Mucosa of stomach (tissue), 1 donor: ENCODE measurements around the gene CNNM2.

Source experiments
- H3K27me3 ChIP-seq: one replicate; pipeline ENCODE4 v1.7.0; 2013; ENCODE audit warnings: mild to moderate bottlenecking, low read length; ENCODE audit not compliant: control insufficient read depth, insufficient read depth
- H3K36me3 ChIP-seq: one replicate; pipeline ENCODE4 v1.7.0; 2013; ENCODE audit warnings: low read length; ENCODE audit not compliant: control insufficient read depth, insufficient read depth
- H3K4me1 ChIP-seq: one replicate; pipeline ENCODE4 v1.7.0; 2013; ENCODE audit warnings: mild to moderate bottlenecking, low read length; ENCODE audit not compliant: control insufficient read depth, insufficient read depth
- H3K4me3 ChIP-seq: one replicate; pipeline ENCODE4 v1.7.0; 2013; ENCODE audit warnings: low read length
- H3K9ac ChIP-seq: one replicate; pipeline ENCODE4 v1.7.0; 2013; ENCODE audit warnings: mild to moderate bottlenecking, low read length, moderate library complexity
- H3K9me3 ChIP-seq: one replicate; pipeline ENCODE4 v1.7.0; 2013; ENCODE audit warnings: mild to moderate bottlenecking, low read length, moderate library complexity; ENCODE audit not compliant: control insufficient read depth
- donor health status: Pancreatic carcinoma.

CNNM2 gene

GRCh38 chr10:103083266-103083976 lies 165.3 kb downstream of the CNNM2 start:
- Histone ChIP-seq H3K27me3 (no peaks in the 10 kb centered on the region), H3K4me3 (no peak overlapping the region), H3K36me3 (no peaks in the 10 kb centered on the region), H3K9me3 (no peaks in the 10 kb centered on the region), H3K9ac (no peak overlapping the region), H3K4me1 (no peaks in the 10 kb centered on the region)

GRCh38 chr10:103083977-103084320 lies 165.9 kb downstream of the CNNM2 start:
- no peak overlapping the region for H3K4me3 ChIP-seq
- no peak overlapping the region for H3K9ac ChIP-seq
- no peaks in the 10 kb centered on the region for H3K4me1 ChIP-seq
- H3K36me3 ChIP-seq = peaks cover under 1% of the 10 kb centered on the region
- H3K27me3 ChIP-seq = no peaks in the 10 kb centered on the region
- H3K9me3 ChIP-seq = no peaks in the 10 kb centered on the region

DNA sequence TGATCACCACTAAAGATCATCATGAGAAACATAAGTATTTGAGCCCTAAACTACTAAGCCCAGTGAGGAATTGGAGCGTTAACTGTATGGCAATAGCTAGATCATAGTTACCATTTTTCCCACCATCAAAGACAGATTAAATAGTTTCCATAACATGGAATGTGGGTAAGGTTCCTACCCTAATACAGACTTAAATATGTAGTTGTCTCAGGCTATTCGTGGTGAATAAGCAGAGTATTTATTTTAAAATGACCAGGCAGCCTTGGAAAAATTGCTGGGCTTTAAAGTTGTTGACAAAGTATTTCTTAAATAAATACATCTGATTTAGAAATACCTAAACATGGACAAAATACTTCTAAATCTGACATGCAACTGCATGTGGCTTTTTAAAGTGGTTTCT lies 168.2 kb downstream of the CNNM2 start:
- H3K9me3 ChIP-seq = no peaks in the 10 kb centered on the region
- H3K4me1 ChIP-seq = no peaks in the 10 kb centered on the region
- H3K9ac ChIP-seq = no peak overlapping the region
- peaks cover 13% of the 10 kb centered on the region for H3K36me3 ChIP-seq
- H3K4me3 ChIP-seq = no peak overlapping the region
- H3K27me3 ChIP-seq = no peaks in the 10 kb centered on the region

- H3K9me3 ChIP-seq = no peaks in the 10 kb centered on the region
- H3K9ac ChIP-seq = no peak overlapping the region
- H3K4me3 ChIP-seq = no peak overlapping the region
- peaks cover 13% of the 10 kb centered on the region for H3K36me3 ChIP-seq
- H3K27me3 ChIP-seq = no peaks in the 10 kb centered on the region
- H3K4me1 ChIP-seq = no peaks in the 10 kb centered on the region
Observed at GRCh38 chr10:103086799-103087198, 168.7 kb downstream of the CNNM2 start.

- H3K4me3 ChIP-seq = no peak overlapping the region
- peaks cover 22% of the 10 kb centered on the region for H3K36me3 ChIP-seq
- H3K4me1 ChIP-seq = no peaks in the 10 kb centered on the region
- no peaks in the 10 kb centered on the region for H3K27me3 ChIP-seq
- no peaks in the 10 kb centered on the region for H3K9me3 ChIP-seq
- H3K9ac ChIP-seq = no peak overlapping the region
Observed at GRCh38 chr10:103089493-103089892, 171.4 kb downstream of the CNNM2 start.

- Histone ChIP-seq H3K27me3 (no peaks in the 10 kb centered on the region), H3K4me1 (no peaks in the 10 kb centered on the region), H3K9me3 (no peaks in the 10 kb centered on the region), H3K9ac (no peak overlapping the region), H3K36me3 (peaks cover 29% of the 10 kb centered on the region), H3K4me3 (no peak overlapping the region)
Observed at GRCh38 chr10:103090911-103091310, 172.8 kb downstream of the CNNM2 start.

DNA sequence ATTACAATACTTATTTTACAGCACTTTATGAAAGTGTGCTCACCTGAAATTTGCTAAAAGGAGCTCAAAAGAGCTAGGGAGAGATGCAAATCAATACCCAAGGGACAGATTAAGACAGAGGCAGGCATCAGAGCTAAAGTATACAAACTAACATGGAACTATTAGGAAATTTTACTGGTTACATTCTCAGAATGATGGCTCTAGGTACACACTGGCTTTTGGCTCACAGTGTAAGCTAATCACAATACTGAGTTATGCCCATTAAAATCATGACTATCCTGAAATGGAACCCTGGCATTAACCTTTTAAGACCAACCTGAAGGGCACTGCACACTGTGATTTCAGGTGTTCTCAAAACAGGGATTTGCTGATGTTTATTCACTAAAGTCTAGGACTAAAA lies 176.9 kb downstream of the CNNM2 start:
- Histone ChIP-seq H3K4me1 (no peaks in the 10 kb centered on the region), H3K9ac (no peak overlapping the region), H3K36me3 (peaks cover 20% of the 10 kb centered on the region), H3K9me3 (no peaks in the 10 kb centered on the region), H3K27me3 (no peaks in the 10 kb centered on the region), H3K4me3 (no peak overlapping the region)

- H3K27me3 ChIP-seq = no peaks in the 10 kb centered on the region
- H3K36me3 ChIP-seq = peaks cover 21% of the 10 kb centered on the region
- H3K9me3 ChIP-seq = no peaks in the 10 kb centered on the region
- H3K4me1 ChIP-seq = no peaks in the 10 kb centered on the region
- no peak overlapping the region for H3K4me3 ChIP-seq
- H3K9ac ChIP-seq = no peak overlapping the region
Observed at GRCh38 chr10:103096130-103096529, 178.0 kb downstream of the CNNM2 start.

GRCh38 chr10:103098240-103098639 lies 180.1 kb downstream of the CNNM2 start:
- Histone ChIP-seq H3K36me3 (peaks cover 11% of the 10 kb centered on the region), H3K4me1 (no peaks in the 10 kb centered on the region), H3K9me3 (no peaks in the 10 kb centered on the region), H3K9ac (no peak overlapping the region), H3K4me3 (no peak overlapping the region), H3K27me3 (no peaks in the 10 kb centered on the region)

DNA sequence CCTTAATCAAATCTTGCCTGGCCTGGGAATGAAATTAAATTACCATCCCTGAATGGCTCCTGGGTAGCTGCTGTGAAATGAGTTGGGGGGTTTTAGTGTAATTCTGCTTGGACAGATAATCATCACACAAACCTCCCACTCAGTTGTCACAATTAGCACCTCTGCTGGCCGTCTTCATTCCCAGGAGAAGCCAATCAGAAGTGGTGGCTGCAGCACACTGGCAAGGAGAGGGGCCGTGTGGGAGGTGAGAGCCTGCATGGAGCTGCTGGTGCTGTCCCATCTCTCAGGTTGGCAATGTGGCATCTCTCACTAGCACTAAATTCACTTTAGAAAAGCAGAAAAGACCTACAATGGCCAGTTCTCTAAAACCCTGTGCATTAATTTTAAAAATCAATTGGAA lies 182.5 kb downstream of the CNNM2 start:
- H3K4me1 ChIP-seq = no peaks in the 10 kb centered on the region
- peaks cover 6% of the 10 kb centered on the region for H3K36me3 ChIP-seq
- H3K27me3 ChIP-seq = no peaks in the 10 kb centered on the region
- no peak overlapping the region for H3K9ac ChIP-seq
- no peak overlapping the region for H3K4me3 ChIP-seq
- no peaks in the 10 kb centered on the region for H3K9me3 ChIP-seq

GRCh38 chr10:103102195-103102594 lies 184.1 kb downstream of the CNNM2 start:
- H3K36me3 ChIP-seq = peaks cover 5% of the 10 kb centered on the region

GRCh38 chr10:103103989-103104388 lies 185.9 kb downstream of the CNNM2 start:
- H3K9me3 ChIP-seq = no peaks in the 10 kb centered on the region
- no peak overlapping the region for H3K9ac ChIP-seq
- H3K36me3 ChIP-seq = peaks cover 5% of the 10 kb centered on the region
- no peaks in the 10 kb centered on the region for H3K4me1 ChIP-seq
- no peaks in the 10 kb centered on the region for H3K27me3 ChIP-seq
- no peak overlapping the region for H3K4me3 ChIP-seq

More at GRCh38 chr10:103102195-103102594, 184.1 kb downstream of the CNNM2 start:
- H3K9ac ChIP-seq = no peak overlapping the region
- H3K27me3 ChIP-seq = no peaks in the 10 kb centered on the region
- H3K4me3 ChIP-seq = no peak overlapping the region
- H3K4me1 ChIP-seq = no peaks in the 10 kb centered on the region
- no peaks in the 10 kb centered on the region for H3K9me3 ChIP-seq

DNA sequence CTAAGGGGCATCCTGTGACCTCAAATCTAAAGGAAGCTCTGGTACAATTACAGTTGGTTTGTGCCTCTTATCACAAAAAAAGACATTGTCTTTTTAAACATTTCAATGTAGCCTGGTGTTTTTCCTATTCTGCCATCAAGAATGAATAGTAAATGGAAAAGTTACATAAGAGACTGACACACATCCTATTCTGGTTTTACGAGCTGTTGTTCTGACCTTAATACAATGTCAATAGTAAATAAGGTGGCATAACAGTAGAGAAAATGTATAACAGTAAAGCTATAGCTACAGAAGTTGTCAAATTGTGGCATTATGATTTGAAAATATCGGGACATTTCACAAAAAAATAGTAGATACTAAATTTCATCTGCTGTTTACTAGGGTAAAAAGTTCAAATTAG lies 186.6 kb downstream of the CNNM2 start:
- H3K36me3 ChIP-seq = peaks cover 5% of the 10 kb centered on the region
- H3K4me3 ChIP-seq = no peak overlapping the region
- no peak overlapping the region for H3K9ac ChIP-seq
- no peaks in the 10 kb centered on the region for H3K27me3 ChIP-seq
- no peaks in the 10 kb centered on the region for H3K9me3 ChIP-seq
- H3K4me1 ChIP-seq = no peaks in the 10 kb centered on the region
